PC-3 (cell line): ENCODE measurements around the gene KIF20B. TPM values are rescaled to one million over a fixed set of nuclear protein-coding genes. Genes with fewer than 3 reads are reported as not detected.

ENCODE experiments used
- ATAC-seq: fragments of 200-7000 bp; cut with Tn5 transposase; 2 replicates; pipeline ENCODE4 v1.9.1; 2020; ENCODE audit warnings: mild to moderate bottlenecking, moderate library complexity
- BruUV-seq: library from RNA; stranded (reverse); fragments of 400-500 nt; replicated peaks from 2 replicates; lab custom pipeline; 2021; lab: Mats Ljungman, UMichigan
- CTCF ChIA-PET: fragments of 300-600 bp; sonication (Branson Sonifier 250); formaldehyde crosslinking; loops from one replicate; lab custom pipeline; 2022; ENCODE audit warnings: antibody characterized with exemption; lab: Charles Lee
- POLR2A ChIA-PET: fragments of 300-600 bp; sonication (Branson Sonifier 250); formaldehyde crosslinking; loops from one replicate; lab custom pipeline; 2022; ENCODE audit warnings: antibody characterized with exemption; ENCODE audit not compliant: unreplicated experiment; lab: Charles Lee
- DNase-seq: peaks from one replicate; pipeline ENCODE4 v3.0.0-alpha.2; 2015
- H2AFZ ChIP-seq: fragments of 300-600 bp; sonication (generic); 2 replicates; pipeline ENCODE4 v1.6.0; 2016; ENCODE audit warnings: antibody characterized with exemption, low read length
- H3F3A ChIP-seq: fragments of 300-600 bp; sonication (generic); one replicate; pipeline ENCODE4 v1.6.0; 2017; ENCODE audit warnings: antibody characterized with exemption, low read length, control low read depth, mild to moderate bottlenecking; ENCODE audit not compliant: unreplicated experiment
- H3K27ac ChIP-seq: fragments of 300-600 bp; sonication (generic); 2 replicates; pipeline ENCODE4 v1.5.1; 2016; ENCODE audit warnings: mild to moderate bottlenecking, low read length
- H3K27me3 ChIP-seq: fragments of 300-600 bp; sonication (generic); 2 replicates; pipeline ENCODE4 v1.6.1; 2016; ENCODE audit warnings: low read length, mixed read lengths
- H3K36me3 ChIP-seq: fragments of 300-600 bp; sonication (generic); 2 replicates; pipeline ENCODE4 v1.6.1; 2016; ENCODE audit warnings: low read depth, mixed run types, low read length, mixed read lengths
- H3K4me1 ChIP-seq: fragments of 300-600 bp; sonication (generic); 2 replicates; pipeline ENCODE4 v1.5.1; 2016; ENCODE audit warnings: low read length; ENCODE audit not compliant: insufficient read depth
- H3K4me2 ChIP-seq: fragments of 300-600 bp; sonication (generic); 2 replicates; pipeline ENCODE4 v1.6.0; 2016; ENCODE audit warnings: low read length
- H3K4me3 ChIP-seq: fragments of 300-600 bp; sonication (generic); 2 replicates; pipeline ENCODE4 v1.5.1; 2016; ENCODE audit warnings: mild to moderate bottlenecking, low read length, mixed read lengths
- H3K79me2 ChIP-seq: fragments of 300-600 bp; sonication (generic); 2 replicates; pipeline ENCODE4 v1.6.1; 2017; ENCODE audit warnings: low read length, mixed read lengths
- H3K9ac ChIP-seq: fragments of 300-600 bp; sonication (generic); 2 replicates; pipeline ENCODE4 v1.6.0; 2016; ENCODE audit warnings: mild to moderate bottlenecking, low read length
- H3K9me2 ChIP-seq: fragments of 300-600 bp; sonication (generic); replicated peaks from 2 replicates; pipeline ENCODE4 v1.6.1; 2016; ENCODE audit warnings: mixed run types, low read length, mixed read lengths
- H3K9me3 ChIP-seq: fragments of 300-600 bp; sonication (generic); 2 replicates; pipeline ENCODE4 v1.6.1; 2016; ENCODE audit warnings: low read length, mixed read lengths
- H4K20me1 ChIP-seq: fragments of 300-600 bp; sonication (generic); 2 replicates; pipeline ENCODE4 v1.6.1; 2016; ENCODE audit warnings: low read length, mixed read lengths
- EZH2 ChIP-seq: fragments of 300-600 bp; sonication (generic); IDR thresholded peaks from one replicate; pipeline ENCODE4 v1.6.1; 2017; ENCODE audit warnings: antibody characterized with exemption, mild to moderate bottlenecking, low read length; ENCODE audit not compliant: unreplicated experiment
- EZH2phosphoT487 ChIP-seq: fragments of 300-600 bp; sonication (generic); IDR thresholded peaks from 2 replicates; pipeline ENCODE4 v1.6.1; 2018; ENCODE audit warnings: mild to moderate bottlenecking, antibody characterized with exemption, low read length, borderline replicate concordance
- intact Hi-C: fragments of 100-400 bp; cut with micrococcal nuclease; formaldehyde crosslinking; loops from 2 replicates; pipeline ENCODE4 v1.9.0; 2023
- total RNA-seq: library from RNA; depleted of rRNA; stranded (reverse); fragments of >200 nt; gene quantifications from 2 replicates; pipeline ENCODE4 v1.2.3, GENCODE V29; 2014
- TF ChIP-seq, protein P1 (sequence below): fragments of 300-600 bp; sonication (generic); conservative IDR thresholded peaks from 2 replicates; pipeline ENCODE4 v1.5.1; 2017; ENCODE audit warnings: antibody characterized with exemption, low read depth, mild to moderate bottlenecking, low read length

KIF20B gene
- total RNA-seq, 1 experiment from 2014 or later = 12.6 TPM

DNA sequence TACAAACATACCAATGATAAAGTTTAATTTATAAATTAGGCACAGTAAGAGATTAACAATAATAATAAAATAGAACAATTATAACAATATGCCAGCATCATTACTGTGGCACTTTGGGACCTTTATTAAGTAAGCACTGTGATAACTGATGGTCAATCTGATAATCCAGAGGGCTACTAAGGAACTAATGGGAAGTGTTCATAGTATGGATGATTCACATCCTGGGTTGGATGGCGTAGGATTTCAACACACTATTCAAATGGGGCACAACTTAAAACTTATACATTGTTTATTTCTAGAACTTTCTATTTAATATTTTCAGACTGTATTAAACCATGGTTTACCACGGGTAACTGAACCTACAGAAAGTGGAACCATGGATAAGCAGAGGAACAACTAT is 90.8 kb downstream of the KIF20B start:
- peak; percentile 36 for DNase-seq
- Histone ChIP-seq H4K20me1 (no peaks in the 10 kb centered on the region), H3K36me3 (no peaks in the 10 kb centered on the region), H3K4me1 (peaks cover 5% of the 10 kb centered on the region), H2AFZ (no peak overlapping the region), H3K79me2 (no peaks in the 10 kb centered on the region), H3K4me2 (no peak overlapping the region), H3K27ac (no peak overlapping the region), H3K4me3 (no peak overlapping the region), H3K9me3 (no peaks in the 10 kb centered on the region), H3F3A (no peaks in the 10 kb centered on the region), H3K27me3 (no peaks in the 10 kb centered on the region), H3K9ac (no peak overlapping the region), H3K9me2 (no peaks in the 10 kb centered on the region)
- ATAC-seq = peak; percentile 50; the same call in 1 of the 2 replicates
- intact Hi-C loops = loop anchor here (2.0 to 10.0 kb wide), 5 partner anchors 353 to 1071 kb away; no protein-coding TSS in a partner anchor
- BruUV-seq = no TSS peak
- TF ChIP-seq EZH2phosphoT487 (no peak), EZH2 (no peak)
- TF ChIP-seq, protein P1, sequence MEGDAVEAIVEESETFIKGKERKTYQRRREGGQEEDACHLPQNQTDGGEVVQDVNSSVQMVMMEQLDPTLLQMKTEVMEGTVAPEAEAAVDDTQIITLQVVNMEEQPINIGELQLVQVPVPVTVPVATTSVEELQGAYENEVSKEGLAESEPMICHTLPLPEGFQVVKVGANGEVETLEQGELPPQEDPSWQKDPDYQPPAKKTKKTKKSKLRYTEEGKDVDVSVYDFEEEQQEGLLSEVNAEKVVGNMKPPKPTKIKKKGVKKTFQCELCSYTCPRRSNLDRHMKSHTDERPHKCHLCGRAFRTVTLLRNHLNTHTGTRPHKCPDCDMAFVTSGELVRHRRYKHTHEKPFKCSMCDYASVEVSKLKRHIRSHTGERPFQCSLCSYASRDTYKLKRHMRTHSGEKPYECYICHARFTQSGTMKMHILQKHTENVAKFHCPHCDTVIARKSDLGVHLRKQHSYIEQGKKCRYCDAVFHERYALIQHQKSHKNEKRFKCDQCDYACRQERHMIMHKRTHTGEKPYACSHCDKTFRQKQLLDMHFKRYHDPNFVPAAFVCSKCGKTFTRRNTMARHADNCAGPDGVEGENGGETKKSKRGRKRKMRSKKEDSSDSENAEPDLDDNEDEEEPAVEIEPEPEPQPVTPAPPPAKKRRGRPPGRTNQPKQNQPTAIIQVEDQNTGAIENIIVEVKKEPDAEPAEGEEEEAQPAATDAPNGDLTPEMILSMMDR = no peak
- ChIA-PET POLR2A (no interaction called here), CTCF (no interaction called here)

DNA sequence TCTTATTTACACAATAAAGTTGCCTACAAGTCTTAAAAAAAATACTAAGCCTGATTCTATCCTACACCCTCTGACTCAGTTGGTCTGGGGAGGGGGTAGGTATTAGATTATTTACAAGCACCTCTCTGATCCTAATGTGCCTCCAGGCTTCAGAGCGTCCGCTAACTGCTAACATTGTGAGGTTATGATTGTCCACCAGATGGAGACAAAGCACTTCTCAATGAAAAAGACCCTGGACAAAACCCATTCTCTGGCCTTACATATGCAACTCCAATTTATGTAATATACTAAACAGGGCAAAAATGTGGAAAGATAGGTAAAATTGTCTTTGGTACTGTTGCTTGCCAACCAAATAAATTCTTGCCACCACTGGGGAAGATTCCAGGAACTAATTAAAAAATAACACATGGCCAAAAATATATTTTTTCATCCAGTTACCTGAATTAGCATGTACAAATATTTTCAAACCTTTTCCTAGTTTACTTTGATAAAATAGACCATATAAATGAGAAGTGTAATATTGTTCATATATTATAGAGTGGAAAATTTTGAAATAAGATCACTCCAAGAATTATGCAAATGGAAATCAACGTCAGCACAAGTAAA is 92.4 kb downstream of the KIF20B start:
- peaks cover 5% of the 10 kb centered on the region for H3K4me1 ChIP-seq
- DNase-seq (peak; percentile 79), ATAC-seq (peak; percentile 76)
- no peaks in the 10 kb centered on the region for H3K9me2 ChIP-seq
- ChIA-PET CTCF (no interaction called here), POLR2A (no interaction called here)
- no peaks in the 10 kb centered on the region for H3K79me2 ChIP-seq
- H2AFZ ChIP-seq = no peak overlapping the region
- no peak overlapping the region for H3K9ac ChIP-seq
- no peak overlapping the region for H3K27ac ChIP-seq
- intact Hi-C loops = loop anchor here (2.0 to 10.0 kb wide), 5 partner anchors 351 to 1069 kb away; no protein-coding TSS in a partner anchor
- no peaks in the 10 kb centered on the region for H3K27me3 ChIP-seq
- H3K9me3 ChIP-seq = no peaks in the 10 kb centered on the region
- no peaks in the 10 kb centered on the region for H4K20me1 ChIP-seq
- TF ChIP-seq, protein P1 = peak; percentile 84
- TF ChIP-seq EZH2phosphoT487 = no peak
- H3K4me2 ChIP-seq = no peak overlapping the region
- H3K36me3 ChIP-seq = no peaks in the 10 kb centered on the region
- no TSS peak for BruUV-seq
- no peaks in the 10 kb centered on the region for H3F3A ChIP-seq
- H3K4me3 ChIP-seq = no peak overlapping the region

DNA sequence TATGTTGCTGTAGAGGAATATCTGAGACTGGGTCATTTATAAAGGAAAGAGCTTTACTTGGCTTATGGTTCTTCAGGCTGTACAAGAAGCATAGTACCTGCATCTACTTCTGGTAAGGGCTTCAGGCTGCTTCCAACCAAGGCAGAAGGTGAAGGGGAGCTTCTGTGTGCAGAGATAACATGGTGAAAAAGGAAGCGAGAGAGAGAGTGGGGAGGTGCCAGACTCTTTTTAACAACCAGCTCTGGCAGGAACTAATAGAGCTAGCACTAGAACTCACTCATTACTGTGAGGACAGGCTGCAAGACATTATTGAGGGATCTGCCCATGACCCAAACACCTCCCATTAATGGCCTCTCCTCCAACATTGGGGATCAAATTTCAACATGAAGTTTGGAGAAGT is 94.5 kb downstream of the KIF20B start:
- ChIA-PET POLR2A (no interaction called here), CTCF (no interaction called here)
- Histone ChIP-seq H3K27me3 (no peaks in the 10 kb centered on the region), H3K27ac (no peak overlapping the region), H3K9me2 (no peaks in the 10 kb centered on the region), H3F3A (no peaks in the 10 kb centered on the region), H3K9me3 (no peaks in the 10 kb centered on the region), H2AFZ (no peak overlapping the region), H3K9ac (no peak overlapping the region), H3K36me3 (no peaks in the 10 kb centered on the region), H3K4me1 (peaks cover 5% of the 10 kb centered on the region), H3K4me2 (no peak overlapping the region), H4K20me1 (no peaks in the 10 kb centered on the region), H3K79me2 (no peaks in the 10 kb centered on the region), H3K4me3 (no peak overlapping the region)
- TF ChIP-seq, protein P1 = no peak
- TF ChIP-seq EZH2phosphoT487 = no peak
- no peak for TF ChIP-seq EZH2
- no TSS peak for BruUV-seq
- no peak for ATAC-seq
- DNase-seq = no peak
- intact Hi-C loops = loop anchor here (10.0 kb wide), 1 partner anchor 349 kb away; no protein-coding TSS in a partner anchor
